Uterus (tissue), 2 donors: Measurements from ENCODE around the gene AP3B1.

Experiments used
- CTCF ChIP-seq, 4 experiments: fragments of 200-600 bp in 2 of 4; fragments of 450-650 bp in 2 of 4; sonication (generic) in 2 of 4; IDR thresholded peaks; one replicate each; pipeline ENCODE4 v1.5.1; 2016 to 2019; ENCODE audit warnings: antibody characterized with exemption in 4 of 4, mild to moderate bottlenecking in 2 of 4, moderate library complexity in 1 of 4
- POLR2A ChIP-seq, 2 donors: fragments of 450-650 bp; IDR thresholded peaks; one replicate each; pipeline ENCODE4 v1.6.1; 2016; ENCODE audit warnings: antibody characterized with exemption in 2 of 2, mild to moderate bottlenecking in 1 of 2, moderate library complexity in 1 of 2

- TF ChIP-seq CTCF (IDR thresholded peaks at IDR 0.05) (no peak), POLR2A (IDR thresholded peaks at IDR 0.05) (no peak)
These were observed 8.2 kb downstream of the AP3B1 start for GRCh38 chr5:78286290-78286689.
